ENCODE data around the gene CPLX4. TPM values are rescaled to one million over a fixed set of nuclear protein-coding genes. Genes with fewer than 3 reads are reported as not detected.

CPLX4 gene
- total RNA-seq, 1 donor from 2014 or later = not detected

GRCh38 chr18:59273759-59274532, 44.5 kb downstream of the CPLX4 start:
- Mint-ChIP-seq H3K27ac (no peak overlapping the region), H3K4me1 (ENCODE audit: unreplicated experiment) (peaks cover 10% of the 10 kb centered on the region), H3K36me3 (peaks cover 4% of the 10 kb centered on the region), H3K27me3 (peaks cover 89% of the 10 kb centered on the region), H3K4me3 (peak overlapping the region; percentile 80), H3K9me3 (no peaks in the 10 kb centered on the region)
- no peak for DNase-seq (ENCODE audit: extremely low spot score, unreplicated experiment)
- no peak for TF ChIP-seq CTCF (conservative IDR thresholded peaks at IDR 0.05)

GRCh38 chr18:59272891-59273758, 45.3 kb downstream of the CPLX4 start, which contains the start of gene RAX:
RAX (minus strand) TSS chr18:59273454; CDS start chr18:59273206, 248 bp downstream.
- Mint-ChIP-seq H3K4me1 (ENCODE audit: unreplicated experiment) (peaks cover 15% of the 10 kb centered on the region), H3K9me3 (no peaks in the 10 kb centered on the region), H3K27me3 (peaks cover 89% of the 10 kb centered on the region), H3K36me3 (peaks cover 4% of the 10 kb centered on the region), H3K27ac (no peak within 1 kb of the TSS), H3K4me3 (peak within 1 kb of the TSS; percentile 80)
- no peak for DNase-seq (ENCODE audit: extremely low spot score, unreplicated experiment)
- TF ChIP-seq CTCF (conservative IDR thresholded peaks at IDR 0.05) = peak; percentile 70

GRCh38 chr18:59272221-59272888, 46.1 kb downstream of the CPLX4 start:
- TF ChIP-seq CTCF (conservative IDR thresholded peaks at IDR 0.05) = no peak
- peaks cover 19% of the 10 kb centered on the region for H3K4me1 Mint-ChIP-seq (ENCODE audit: unreplicated experiment)
- no peak overlapping the region for H3K4me3 Mint-ChIP-seq
- H3K27me3 Mint-ChIP-seq = peaks cover 89% of the 10 kb centered on the region
- DNase-seq (ENCODE audit: extremely low spot score, unreplicated experiment) = no peak
- H3K36me3 Mint-ChIP-seq = peaks cover 4% of the 10 kb centered on the region
- no peaks in the 10 kb centered on the region for H3K9me3 Mint-ChIP-seq
- H3K27ac Mint-ChIP-seq = no peak overlapping the region

- Mint-ChIP-seq H3K4me3 (no peak overlapping the region), H3K9me3 (no peaks in the 10 kb centered on the region), H3K27me3 (peaks cover 89% of the 10 kb centered on the region), H3K36me3 (peaks cover 4% of the 10 kb centered on the region), H3K27ac (no peak overlapping the region), H3K4me1 (ENCODE audit: unreplicated experiment) (peaks cover 19% of the 10 kb centered on the region)
- no peak for TF ChIP-seq CTCF (conservative IDR thresholded peaks at IDR 0.05)
- DNase-seq (ENCODE audit: extremely low spot score, unreplicated experiment) = no peak
Observed at GRCh38 chr18:59271606-59272220, 46.7 kb downstream of the CPLX4 start.

- no peak for TF ChIP-seq CTCF (conservative IDR thresholded peaks at IDR 0.05)
- H3K27me3 Mint-ChIP-seq = peaks cover 89% of the 10 kb centered on the region
- peaks cover 4% of the 10 kb centered on the region for H3K36me3 Mint-ChIP-seq
- DNase-seq (ENCODE audit: extremely low spot score, unreplicated experiment) = no peak
- H3K4me1 Mint-ChIP-seq (ENCODE audit: unreplicated experiment) = peaks cover 19% of the 10 kb centered on the region
- H3K9me3 Mint-ChIP-seq = no peaks in the 10 kb centered on the region
- H3K27ac Mint-ChIP-seq = no peak overlapping the region
- H3K4me3 Mint-ChIP-seq = no peak overlapping the region
Observed at GRCh38 chr18:59270689-59271257, 47.7 kb downstream of the CPLX4 start.

Data from type B pancreatic cell (in vitro differentiated cells).